HL-60/S4 treated with phorbol 12-myristate 13-acetate at 8.2 ng/mL for 4 days and 3 days (cell line): ENCODE data around the gene C3orf20.

Source experiments
- in situ Hi-C: fragments of 300-500 bp; cut with MboI; formaldehyde crosslinking; loops from 2 replicates; pipeline ENCODE4 v1.15.0; 2022; ENCODE audit warnings: low sequenced_read_pairs

C3orf20 gene

GRCh38 chr3:14674841-14675240, at the start of gene C3orf20:
Gene C3orf20, plus strand, starts transcription at chr3:14675141. Its CDS starts 7,573 bp downstream, at chr3:14682714.
- in situ Hi-C loops = loop anchor here (10.0 to 25.0 kb wide), 2 partner anchors 110 to 237 kb away; no protein-coding TSS in a partner anchor

- in situ Hi-C loops = no loop called here
Measured at GRCh38 chr3:14625443-14625842, 49.5 kb upstream of the C3orf20 start.

- in situ Hi-C loops = no loop called here
Measured at GRCh38 chr3:14627815-14628214, 47.1 kb upstream of the C3orf20 start.

GRCh38 chr3:14628406-14628805, 46.5 kb upstream of the C3orf20 start:
- in situ Hi-C loops = no loop called here

- in situ Hi-C loops = no loop called here
Measured at GRCh38 chr3:14630404-14631100, 44.4 kb upstream of the C3orf20 start.

GRCh38 chr3:14631101-14631497, 43.8 kb upstream of the C3orf20 start:
- in situ Hi-C loops = no loop called here

- in situ Hi-C loops = no loop called here
Measured at GRCh38 chr3:14631687-14632441, 43.1 kb upstream of the C3orf20 start.

- in situ Hi-C loops = no loop called here
Measured at GRCh38 chr3:14632442-14632930, 42.5 kb upstream of the C3orf20 start.

GRCh38 chr3:14633417-14633816, 41.5 kb upstream of the C3orf20 start:
- in situ Hi-C loops = no loop called here

- in situ Hi-C loops = no loop called here
Measured at GRCh38 chr3:14633819-14634424, 41.0 kb upstream of the C3orf20 start.

GRCh38 chr3:14634763-14635400, 40.1 kb upstream of the C3orf20 start:
- in situ Hi-C loops = no loop called here

GRCh38 chr3:14636496-14637087, 38.3 kb upstream of the C3orf20 start:
- in situ Hi-C loops = no loop called here

- in situ Hi-C loops = no loop called here
Measured at GRCh38 chr3:14640157-14640562, 34.8 kb upstream of the C3orf20 start.

GRCh38 chr3:14640734-14641133, 34.2 kb upstream of the C3orf20 start:
- in situ Hi-C loops = no loop called here

GRCh38 chr3:14641346-14641745, 33.6 kb upstream of the C3orf20 start:
- in situ Hi-C loops = no loop called here

GRCh38 chr3:14645453-14645852, 29.5 kb upstream of the C3orf20 start:
- in situ Hi-C loops = no loop called here

- in situ Hi-C loops = no loop called here
Measured at GRCh38 chr3:14646131-14646573, 28.8 kb upstream of the C3orf20 start.

- in situ Hi-C loops = no loop called here
Measured at GRCh38 chr3:14646589-14647413, 28.1 kb upstream of the C3orf20 start.

GRCh38 chr3:14647976-14648955, 26.7 kb upstream of the C3orf20 start:
- in situ Hi-C loops = no loop called here
